Liver (tissue), 9 donors: ENCODE data around the gene DERL3. TPM values are rescaled to one million over a fixed set of nuclear protein-coding genes. Genes with fewer than 3 reads are reported as not detected.
A peak's percentile ranks its signal among the peaks of the same experiment; 100 is the strongest.

Experiments
- DNase-seq: peaks from one replicate; pipeline ENCODE4 v3.0.0-alpha.2; 2017; ENCODE audit warnings: low spot score
- H3K27ac ChIP-seq, 2 donors: one replicate each; pipeline ENCODE4 v1.7.0; 2013; ENCODE audit warnings: inconsistent platforms in 2 of 2, low read length in 2 of 2, control low read depth in 1 of 2, low read depth in 1 of 2, mild to moderate bottlenecking in 1 of 2
- H3K27me3 ChIP-seq, 4 donors: one replicate each; pipeline versions ENCODE4 v1.6.1 to v1.7.0; 2013; ENCODE audit warnings: low read length in 3 of 4, inconsistent platforms in 1 of 4, mild to moderate bottlenecking in 1 of 4, moderate library complexity in 1 of 4; ENCODE audit not compliant: control insufficient read depth in 4 of 4, insufficient read depth in 4 of 4
- H3K36me3 ChIP-seq, 4 donors: one replicate each; pipeline versions ENCODE4 v1.6.1 to v1.7.0; 2013; ENCODE audit warnings: low read length in 3 of 4, mild to moderate bottlenecking in 3 of 4, low read depth in 1 of 4, moderate library complexity in 1 of 4; ENCODE audit not compliant: control insufficient read depth in 4 of 4, insufficient read depth in 3 of 4
- H3K4me1 ChIP-seq, 4 donors: one replicate each; pipeline versions ENCODE4 v1.6.1 to v1.7.0; 2013; ENCODE audit warnings: low read length in 3 of 4, mild to moderate bottlenecking in 3 of 4, moderate library complexity in 1 of 4; ENCODE audit not compliant: control insufficient read depth in 4 of 4, insufficient read depth in 4 of 4
- H3K4me3 ChIP-seq, 3 donors: one replicate each; pipeline versions ENCODE4 v1.6.1 to v1.7.0; 2013; ENCODE audit warnings: low read length in 3 of 3, control low read depth in 1 of 3, low read depth in 1 of 3, mild to moderate bottlenecking in 1 of 3
- H3K9ac ChIP-seq, 2 donors: one replicate each; pipeline ENCODE4 v1.7.0; 2013; ENCODE audit warnings: low read length in 2 of 2, mild to moderate bottlenecking in 2 of 2, moderate library complexity in 2 of 2, control low read depth in 1 of 2, low read depth in 1 of 2
- H3K9me3 ChIP-seq, 4 donors: one replicate each; pipeline versions ENCODE4 v1.6.1 to v1.7.0; 2013; ENCODE audit warnings: low read length in 3 of 4; ENCODE audit not compliant: control insufficient read depth in 4 of 4
- ATF3 ChIP-seq: IDR thresholded peaks from 2 replicates; pipeline ENCODE4 v1.6.1; 2016; ENCODE audit warnings: antibody characterized with exemption
- CTCF ChIP-seq: fragments of 150-350 bp; IDR thresholded peaks from 2 replicates; pipeline ENCODE4 v1.5.1; 2017; ENCODE audit warnings: improper control_type of control experiment, low read depth, low read length; ENCODE audit not compliant: missing input control
- EGR1 ChIP-seq, 2 donors: IDR thresholded peaks; 2 replicates each; pipeline ENCODE4 v1.6.1; 2016 to 2018; ENCODE audit warnings: antibody characterized with exemption in 2 of 2, low read depth in 2 of 2
- FOXA1 ChIP-seq: IDR thresholded peaks from 2 replicates; pipeline ENCODE4 v1.6.1; 2016; ENCODE audit warnings: antibody characterized with exemption
- FOXA2 ChIP-seq: IDR thresholded peaks from 2 replicates; pipeline ENCODE4 v1.6.1; 2016; ENCODE audit warnings: antibody characterized with exemption
- GABPA ChIP-seq, 2 donors: IDR thresholded peaks in 1 of 2; conservative IDR thresholded peaks in 1 of 2; 2 replicates each; pipeline ENCODE4 v1.6.1; 2016; ENCODE audit warnings: antibody characterized with exemption in 2 of 2, mild to moderate bottlenecking in 1 of 2, moderate library complexity in 1 of 2
- HNF4A ChIP-seq, 2 donors: conservative IDR thresholded peaks; 2 replicates each; pipeline ENCODE4 v1.6.1; 2016; ENCODE audit warnings: antibody characterized with exemption in 2 of 2, mild to moderate bottlenecking in 2 of 2
- HNF4G ChIP-seq: IDR thresholded peaks from 2 replicates; pipeline ENCODE4 v1.6.1; 2016; ENCODE audit warnings: antibody characterized with exemption
- JUND ChIP-seq, 2 donors: IDR thresholded peaks; 2 replicates each; pipeline ENCODE4 v1.6.1; 2016; ENCODE audit warnings: antibody characterized with exemption in 2 of 2
- MAX ChIP-seq: IDR thresholded peaks from 2 replicates; pipeline ENCODE4 v1.6.1; 2016; ENCODE audit warnings: antibody characterized with exemption
- NR2F2 ChIP-seq: IDR thresholded peaks from 2 replicates; pipeline ENCODE4 v1.6.1; 2016; ENCODE audit warnings: antibody characterized with exemption
- RAD21 ChIP-seq, 2 donors: IDR thresholded peaks; 2 replicates each; pipeline ENCODE4 v1.6.1; 2016; ENCODE audit warnings: antibody characterized with exemption in 2 of 2, mild to moderate bottlenecking in 2 of 2
- REST ChIP-seq: IDR thresholded peaks from 2 replicates; pipeline ENCODE4 v1.6.1; 2016; ENCODE audit warnings: antibody characterized with exemption, mild to moderate bottlenecking
- RXRA ChIP-seq, 2 donors: IDR thresholded peaks; 2 replicates each; pipeline ENCODE4 v1.6.1; 2017 to 2018; ENCODE audit warnings: antibody characterized with exemption in 2 of 2, mild to moderate bottlenecking in 1 of 2
- SP1 ChIP-seq: IDR thresholded peaks from 2 replicates; pipeline ENCODE4 v1.6.1; 2018; ENCODE audit warnings: antibody characterized with exemption, mild to moderate bottlenecking
- YY1 ChIP-seq: IDR thresholded peaks from 2 replicates; pipeline ENCODE4 v1.6.1; 2016; ENCODE audit warnings: antibody characterized with exemption, mild to moderate bottlenecking
- ZBTB33 ChIP-seq: IDR thresholded peaks from 2 replicates; pipeline ENCODE4 v1.6.1; 2016; ENCODE audit warnings: antibody characterized with exemption
- WGBS: extraction: QIAGEN DNeasy Blood & Tissue Kit; methylation state at CpG from one replicate; pipeline ENCODE4 v1.1.7; 2013; 5-methylcytosine and 5-hydroxymethylcytosine counted together
- polyA plus RNA-seq, 2 donors: library from polyadenylated mRNA; stranded (reverse) in 1 of 2; unstranded in 1 of 2; fragments of 200-250 nt in 1 of 2; fragments of >200 nt in 1 of 2; fragmentation: Nextera tagmentation in 1 of 2; extraction: Ambion mirVana in 1 of 2; gene quantifications; one replicate each; pipeline versions ENCODE4 v1.2.1 to v1.2.3, GENCODE V29; 2013 to 2015
- total RNA-seq, 2 donors: library from RNA; depleted of rRNA; stranded (reverse); fragments of >200 nt; gene quantifications; one replicate each; pipeline ENCODE4 v1.2.3, GENCODE V29; 2014
- donor health status: healthy.
- donor health status: healthy.
- donor health status: healthy.
- donor health status: healthy.
- donor health status: healthy.

The DERL3 gene
- total and polyA plus RNA-seq, 4 donors: 1.0 to 9.3 (median 3.9) TPM

- H3K4me1 ChIP-seq: peaks cover 12 to 42% (median 31%) of the 10 kb centered on the region in 4 donors
- no peaks in the 10 kb centered on the region for H3K27me3 ChIP-seq
- TF ChIP-seq RXRA (IDR thresholded peaks at IDR 0.05) (no peak), GABPA (IDR thresholded peaks at IDR 0.05 in 1 of 2, conservative IDR thresholded peaks at IDR 0.05 in 1 of 2) (no peak), HNF4G (no peak), NR2F2 (no peak), MAX (no peak), SP1 (no peak), HNF4A (conservative IDR thresholded peaks at IDR 0.05) (no peak), FOXA1 (no peak), REST (no peak), ZBTB33 (no peak), CTCF (no peak), JUND (IDR thresholded peaks at IDR 0.05) (no peak), FOXA2 (no peak), EGR1 (IDR thresholded peaks at IDR 0.05; ENCODE audit: low read depth in 2 of 2) (no peak)
- under 1% methylated on average over 5 of the region's 5 CpGs for WGBS
- H3K9me3 ChIP-seq: no peaks in the 10 kb centered on the region
- H3K27ac ChIP-seq: peak overlapping the region; percentile 99 to 100
- peak overlapping the region; percentile 45 to 77 for H3K9ac ChIP-seq
- DNase-seq: no peak
- peak overlapping the region; percentile 76 to 85 (median 83) for H3K4me3 ChIP-seq
- H3K36me3 ChIP-seq: peaks cover 0 to 5% (median 0%) of the 10 kb centered on the region in 4 donors
Measured at GRCh38 chr22:23787600-23787896, 51.3 kb downstream of the DERL3 start.

- WGBS: under 1% methylated on average over 97 of the region's 97 CpGs
- Histone ChIP-seq H3K4me3 (peak within 1 kb of the TSS; percentile 76 to 85 (median 83)), H3K36me3 (no peaks in the 10 kb centered on the region), H3K9ac (peak within 1 kb of the TSS; percentile 57 to 77), H3K27me3 (no peaks in the 10 kb centered on the region), H3K4me1 (peaks cover 12 to 42% (median 31%) of the 10 kb centered on the region in 4 donors), H3K27ac (peak within 1 kb of the TSS; percentile 99 to 100), H3K9me3 (no peaks in the 10 kb centered on the region)
- DNase-seq: peak; percentile 92
- TF ChIP-seq ATF3 (no peak), JUND (IDR thresholded peaks at IDR 0.05) (no peak), NR2F2 (peak; percentile 24), FOXA1 (no peak), HNF4A (conservative IDR thresholded peaks at IDR 0.05) (peak in 1 of 2 donors; percentile 14), RAD21 (IDR thresholded peaks at IDR 0.05) (no peak), REST (peak; percentile 93), GABPA (IDR thresholded peaks at IDR 0.05 in 1 of 2, conservative IDR thresholded peaks at IDR 0.05 in 1 of 2) (no peak), YY1 (no peak), EGR1 (IDR thresholded peaks at IDR 0.05; ENCODE audit: low read depth in 2 of 2) (no peak), RXRA (IDR thresholded peaks at IDR 0.05) (no peak), HNF4G (no peak)
Measured at GRCh38 chr22:23786752-23787599, 51.8 kb downstream of the DERL3 start, which contains the start of gene SMARCB1. Gene SMARCB1, plus strand, starts transcription at chr22:23786966. Its CDS starts 204 bp downstream, at chr22:23787170.
